Activated CD8-positive, alpha-beta T cell treated with anti-CD3 and anti-CD28 coated beads for 36 hours (primary cell): ENCODE data around the gene PIK3R2. TPM values are rescaled to one million over a fixed set of nuclear protein-coding genes. Genes with fewer than 3 reads are reported as not detected.
"Not testable (repeated sequence)": the region's sequence is repeated elsewhere in the genome, so short reads cannot be mapped to it uniquely, and the experiment has no call there.

Experiments
- ATAC-seq: fragments of 200-7000 bp; cut with Tn5 transposase; one replicate; pipeline ENCODE4 v1.10.0; 2021; ENCODE audit warnings: mild to moderate bottlenecking, moderate library complexity
- CTCF ChIA-PET: fragments of 350-600 bp; sonication (Branson Sonifier 250); formaldehyde crosslinking; loops from one replicate; lab custom pipeline; 2021; ENCODE audit warnings: antibody characterized with exemption; lab: Charles Lee
- POLR2A ChIA-PET: fragments of 350-600 bp; sonication (Branson Sonifier 250); formaldehyde crosslinking; loops from one replicate; lab custom pipeline; 2021; ENCODE audit warnings: antibody characterized with exemption; lab: Charles Lee
- DNase-seq: peaks from one replicate; pipeline ENCODE4 v3.0.0-alpha.2; 2020
- H3K27ac Mint-ChIP-seq: one replicate; pipeline ENCODE4 v1.8.0; 2021; ENCODE audit warnings: mild to moderate bottlenecking, mixed read lengths
- H3K27me3 Mint-ChIP-seq: one replicate; pipeline ENCODE4 v1.8.0; 2021; ENCODE audit warnings: mixed read lengths
- H3K36me3 Mint-ChIP-seq: one replicate; pipeline ENCODE4 v1.8.0; 2021; ENCODE audit warnings: low read depth, mixed read lengths
- H3K4me1 Mint-ChIP-seq: one replicate; pipeline ENCODE4 v1.8.0; 2021; ENCODE audit warnings: low read depth, mixed read lengths
- H3K4me3 Mint-ChIP-seq: one replicate; pipeline ENCODE4 v1.8.0; 2021; ENCODE audit warnings: mild to moderate bottlenecking, moderate library complexity, mixed read lengths
- H3K9me3 Mint-ChIP-seq: one replicate; pipeline ENCODE4 v1.8.0; 2021; ENCODE audit warnings: mixed read lengths
- CTCF ChIP-seq: fragments of 200-600 bp; IDR thresholded peaks from one replicate; pipeline ENCODE4 v1.8.0; 2022; ENCODE audit warnings: antibody characterized with exemption, mild to moderate bottlenecking
- intact Hi-C: fragments of 100-400 bp; cut with micrococcal nuclease; formaldehyde crosslinking; loops from one replicate; pipeline ENCODE4 v1.10.0; 2022
- total RNA-seq, 2 experiments: library from RNA; stranded (reverse); gene quantifications; one replicate each; pipeline ENCODE4 v1.2.3, GENCODE V29; 2021

Gene PIK3R2
- total RNA-seq, 2 experiments from 2014 or later = 15.0 to 15.8 TPM

- Mint-ChIP-seq H3K27me3 (no peaks in the 10 kb centered on the region), H3K27ac (peak overlapping the region; percentile 46), H3K9me3 (no peaks in the 10 kb centered on the region), H3K4me3 (no peak overlapping the region), H3K4me1 (peaks cover 23% of the 10 kb centered on the region), H3K36me3 (peaks cover 11% of the 10 kb centered on the region)
- intact Hi-C loops = loop anchor here (10.0 kb wide), 1 partner anchor 151 kb away; the partner anchor contains the start of gene ARRDC2
- DNase-seq (no peak), ATAC-seq (no peak)
- TF ChIP-seq CTCF = no peak
- ChIA-PET CTCF (interaction anchor here (0.8 to 2.4 kb wide), 2 partner anchors 43 to 98 kb away, joined by 3 to 6 read pairs; no protein-coding TSS in a partner anchor), POLR2A (no interaction called here)
These were observed 3.3 kb downstream of the PIK3R2 start for GRCh38 chr19:18156268-18156667.

- Mint-ChIP-seq H3K36me3 (peaks cover 11% of the 10 kb centered on the region), H3K27ac (no peak overlapping the region)
- no peak for ATAC-seq
These were observed 4.0 kb downstream of the PIK3R2 start for GRCh38 chr19:18156841-18157464.

GRCh38 chr19:18157465-18158063 lies 4.6 kb downstream of the PIK3R2 start:
- Mint-ChIP-seq H3K36me3 (peaks cover 11% of the 10 kb centered on the region), H3K4me1 (peaks cover 20% of the 10 kb centered on the region), H3K27me3 (no peaks in the 10 kb centered on the region), H3K27ac (no peak overlapping the region), H3K4me3 (no peak overlapping the region), H3K9me3 (no peaks in the 10 kb centered on the region)
- ATAC-seq (no peak), DNase-seq (no peak)
- ChIA-PET CTCF (no interaction called here), POLR2A (interaction anchor here (0.9 kb wide), 1 partner anchor 9 kb away, joined by 4 read pairs; no protein-coding TSS in a partner anchor)
- no peak for TF ChIP-seq CTCF
- intact Hi-C loops = loop anchor here (10.0 kb wide), 1 partner anchor 153 kb away; the partner anchor contains the start of gene ARRDC2

More at GRCh38 chr19:18156841-18157464, 4.0 kb downstream of the PIK3R2 start:
- Mint-ChIP-seq H3K27me3 (no peaks in the 10 kb centered on the region), H3K9me3 (no peaks in the 10 kb centered on the region), H3K4me3 (no peak overlapping the region), H3K4me1 (peaks cover 21% of the 10 kb centered on the region)
- intact Hi-C loops = loop anchor here (10.0 kb wide), 1 partner anchor 152 kb away; the partner anchor contains the start of gene ARRDC2
- ChIA-PET POLR2A (interaction anchor here (0.9 kb wide), 1 partner anchor 8 kb away, joined by 4 read pairs; no protein-coding TSS in a partner anchor), CTCF (interaction anchor here (2.4 kb wide), 1 partner anchor 44 kb away, joined by 6 read pairs; no protein-coding TSS in a partner anchor)
- no peak for TF ChIP-seq CTCF
- no peak for DNase-seq

- Mint-ChIP-seq H3K4me3 (no peak overlapping the region), H3K9me3 (no peaks in the 10 kb centered on the region), H3K4me1 (peaks cover 20% of the 10 kb centered on the region), H3K27ac (no peak overlapping the region), H3K36me3 (peaks cover 13% of the 10 kb centered on the region), H3K27me3 (no peaks in the 10 kb centered on the region)
- intact Hi-C loops = loop anchor here (10.0 kb wide), 1 partner anchor 154 kb away; the partner anchor contains the start of gene ARRDC2
- DNase-seq (no peak), ATAC-seq (no peak)
- TF ChIP-seq CTCF = no peak
- POLR2A ChIA-PET = no interaction called here
- CTCF ChIA-PET = no interaction called here
These were observed 5.5 kb downstream of the PIK3R2 start for GRCh38 chr19:18158467-18158866.

- H3K4me3 Mint-ChIP-seq, ATAC-seq, H3K27me3 Mint-ChIP-seq, H3K27ac Mint-ChIP-seq, DNase-seq, H3K9me3 Mint-ChIP-seq, CTCF ChIA-PET: not testable (repeated sequence)
- H3K36me3 Mint-ChIP-seq = peaks cover 15% of the 10 kb centered on the region
- peaks cover 16% of the 10 kb centered on the region for H3K4me1 Mint-ChIP-seq
- intact Hi-C loops = loop anchor here (10.0 kb wide), 1 partner anchor 154 kb away; the partner anchor contains the start of gene ARRDC2
- POLR2A ChIA-PET = interaction anchor here (0.7 kb wide), 1 partner anchor 46 kb away, joined by 3 read pairs; no protein-coding TSS in a partner anchor
These were observed 6.2 kb downstream of the PIK3R2 start for GRCh38 chr19:18159059-18159616.
